Ovary (tissue), 9 donors: Measurements from ENCODE around the gene RHOU. TPM values are rescaled to one million over a fixed set of nuclear protein-coding genes. Genes with fewer than 3 reads are reported as not detected.

Experiments used
- DNase-seq, 5 donors: peaks; one replicate each; pipeline ENCODE4 v3.0.0-alpha.2; 2019 to 2020
- H3K27ac ChIP-seq, 2 donors: fragments of 200-600 bp; one replicate each; pipeline versions ENCODE4 v1.5.1 to v1.8.0; 2019 to 2022
- H3K27me3 ChIP-seq: fragments of 200-600 bp; one replicate; pipeline ENCODE4 v1.8.0; 2022
- H3K36me3 ChIP-seq: fragments of 200-600 bp; sonication (generic); one replicate; pipeline ENCODE4 v1.5.1; 2019
- H3K4me1 ChIP-seq: one replicate; pipeline ENCODE4 v1.8.1; 2013; ENCODE audit warnings: mild to moderate bottlenecking, moderate library complexity; ENCODE audit not compliant: insufficient read depth
- H3K4me3 ChIP-seq: fragments of 200-600 bp; sonication (generic); one replicate; pipeline ENCODE4 v1.5.1; 2017
- H3K9me3 ChIP-seq, 2 donors: fragments of 200-600 bp in 1 of 2; sonication (generic) in 1 of 2; one replicate each; pipeline versions ENCODE4 v1.5.1 to v1.8.1; 2013 to 2019; ENCODE audit warnings: mild to moderate bottlenecking in 1 of 2, moderate library complexity in 1 of 2
- EP300 ChIP-seq: sonication (generic); formaldehyde crosslinking; IDR thresholded peaks from one replicate; pipeline ENCODE4 v1.6.1; 2017; ENCODE audit warnings: antibody characterized with exemption
- POLR2A ChIP-seq: fragments of 450-650 bp; IDR thresholded peaks from one replicate; pipeline ENCODE4 v1.6.1; 2017; ENCODE audit warnings: antibody characterized with exemption, mild to moderate bottlenecking, moderate library complexity
- WGBS, 3 donors: extraction: QIAGEN DNeasy Blood & Tissue Kit in 1 of 3; methylation state at CpG; one replicate each; pipeline versions ENCODE4 v1.1.5 to v1.1.7; 2013 to 2017; 5-methylcytosine and 5-hydroxymethylcytosine counted together
- intact Hi-C, 4 donors: fragments of 100-400 bp; cut with DNase I; formaldehyde crosslinking; loops; one replicate each; pipeline versions ENCODE4 v1.11.0 to v1.15.1; 2022 to 2023
- polyA plus RNA-seq, 2 donors: library from polyadenylated mRNA; stranded (reverse); fragments of 200-250 nt in 1 of 2; fragments of 350-450 nt in 1 of 2; fragmentation: Illumina TruSeq in 1 of 2; extraction: RNeasy Lipid Tissue Mini Kit (QIAGEN cat#74804) in 1 of 2; gene quantifications; one replicate each; pipeline ENCODE4 v1.2.3, GENCODE V29; 2013 to 2014
- total RNA-seq, 7 donors: library from RNA; depleted of rRNA in 2 of 7; stranded (reverse); fragments of >200 nt in 2 of 7; fragmentation: NEBNext Ultra II Directional in 3 of 7; extraction: Animal tissue kit (Norgen Biotek cat#: 25700) in 3 of 7; gene quantifications; one replicate each; pipeline versions ENCODE4 v1.1.0 to v1.2.4, GENCODE V29; 2016 to 2023
- TF ChIP-seq, protein P1 (sequence below), 3 donors: fragments of 450-650 bp in 2 of 3; fragments of 200-600 bp in 1 of 3; IDR thresholded peaks; one replicate each; pipeline versions ENCODE4 v1.5.1 to v1.8.0; 2016 to 2022; ENCODE audit warnings: antibody characterized with exemption in 3 of 3, mild to moderate bottlenecking in 1 of 3
- donor health status: DM: no; HTN: no; CAD: no; lungs with moderate emphysema.
- donor health status: DM: no; HTN: no; CAD: no.
- donor health status: Bipolar disorder and iron deficiency.
- donor health status: DM: yes; HTN: yes; CAD: no.
- donor health status: DM: no; HTN: no; CAD: no.
- donor health status: DM: yes; HTN: yes; CAD: no.

Gene RHOU
- total and polyA plus RNA-seq, 9 donors: 20.5 to 131 (median 37.8) TPM

GRCh38 chr1:228781809-228782661 is 46.8 kb downstream of the RHOU start:
- intact Hi-C loops: no loop called here
- DNase-seq: no peak
- no peak overlapping the region for H3K4me3 ChIP-seq
- no peaks in the 10 kb centered on the region for H3K27me3 ChIP-seq
- H3K27ac ChIP-seq: no peak overlapping the region
- no peaks in the 10 kb centered on the region for H3K4me1 ChIP-seq
- no peaks in the 10 kb centered on the region for H3K36me3 ChIP-seq
- whole genome bisulfite sequencing, 3 donors: 57 to 72% (median 60%) methylated on average over 10 of the region's 10 CpGs
- no peaks in the 10 kb centered on the region for H3K9me3 ChIP-seq
- TF ChIP-seq POLR2A (no peak), EP300 (no peak)
- TF ChIP-seq, protein P1, sequence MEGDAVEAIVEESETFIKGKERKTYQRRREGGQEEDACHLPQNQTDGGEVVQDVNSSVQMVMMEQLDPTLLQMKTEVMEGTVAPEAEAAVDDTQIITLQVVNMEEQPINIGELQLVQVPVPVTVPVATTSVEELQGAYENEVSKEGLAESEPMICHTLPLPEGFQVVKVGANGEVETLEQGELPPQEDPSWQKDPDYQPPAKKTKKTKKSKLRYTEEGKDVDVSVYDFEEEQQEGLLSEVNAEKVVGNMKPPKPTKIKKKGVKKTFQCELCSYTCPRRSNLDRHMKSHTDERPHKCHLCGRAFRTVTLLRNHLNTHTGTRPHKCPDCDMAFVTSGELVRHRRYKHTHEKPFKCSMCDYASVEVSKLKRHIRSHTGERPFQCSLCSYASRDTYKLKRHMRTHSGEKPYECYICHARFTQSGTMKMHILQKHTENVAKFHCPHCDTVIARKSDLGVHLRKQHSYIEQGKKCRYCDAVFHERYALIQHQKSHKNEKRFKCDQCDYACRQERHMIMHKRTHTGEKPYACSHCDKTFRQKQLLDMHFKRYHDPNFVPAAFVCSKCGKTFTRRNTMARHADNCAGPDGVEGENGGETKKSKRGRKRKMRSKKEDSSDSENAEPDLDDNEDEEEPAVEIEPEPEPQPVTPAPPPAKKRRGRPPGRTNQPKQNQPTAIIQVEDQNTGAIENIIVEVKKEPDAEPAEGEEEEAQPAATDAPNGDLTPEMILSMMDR (IDR thresholded peaks at IDR 0.05): no peak

DNA sequence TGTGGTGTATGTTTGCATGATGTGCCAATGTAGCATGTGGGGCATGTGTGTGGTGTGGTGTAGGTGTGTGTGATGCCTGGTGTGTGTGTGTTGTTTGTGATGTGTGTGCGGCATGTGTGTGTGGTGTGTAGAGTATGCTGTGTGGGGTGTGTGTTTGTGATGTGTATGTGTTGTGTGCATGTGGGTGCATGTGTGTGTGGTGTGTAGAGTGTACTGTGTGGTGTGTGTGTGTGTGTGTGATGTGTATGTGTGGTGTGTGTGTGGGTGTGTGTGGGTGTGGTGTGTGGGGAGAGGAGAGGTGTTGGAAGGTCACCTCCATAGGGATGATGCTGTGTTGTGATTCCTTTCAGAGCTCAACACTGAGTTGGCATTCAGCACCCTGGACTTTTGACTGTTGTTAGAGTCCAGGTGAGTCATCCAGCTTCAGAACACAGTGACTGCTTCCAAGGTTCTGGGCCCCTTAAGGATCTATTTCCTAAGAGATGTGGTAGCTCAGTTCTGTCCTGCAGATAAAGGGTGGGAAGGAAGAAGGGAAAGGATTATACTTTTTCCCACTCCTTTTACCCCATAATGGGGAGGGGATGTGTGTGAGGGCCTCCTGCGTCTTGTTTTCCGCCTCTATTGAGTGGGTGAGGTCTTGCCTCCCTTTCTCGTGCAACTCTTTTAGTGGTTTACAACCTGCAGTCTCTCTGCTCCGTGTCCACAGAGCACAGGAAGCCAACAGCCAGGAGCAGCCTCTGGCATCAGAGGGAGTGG is 47.6 kb downstream of the RHOU start:
- H3K36me3 ChIP-seq: no peaks in the 10 kb centered on the region
- H3K27ac ChIP-seq: no peak overlapping the region
- no peaks in the 10 kb centered on the region for H3K9me3 ChIP-seq
- TF ChIP-seq EP300 (no peak), POLR2A (no peak)
- TF ChIP-seq, protein P1 (IDR thresholded peaks at IDR 0.05): no peak
- H3K27me3 ChIP-seq: no peaks in the 10 kb centered on the region
- 81 to 91% (median 82%) methylated on average over 5 of the region's 5 CpGs for WGBS, 3 donors
- no peak overlapping the region for H3K4me3 ChIP-seq
- no peak for DNase-seq
- H3K4me1 ChIP-seq: no peaks in the 10 kb centered on the region
- intact Hi-C loops: no loop called here

GRCh38 chr1:228783418-228784040 is 48.2 kb downstream of the RHOU start:
- 90 to 93% (median 92%) methylated on average over 11 of the region's 11 CpGs for WGBS, 3 donors
- TF ChIP-seq POLR2A (no peak), EP300 (no peak)
- TF ChIP-seq, protein P1 (IDR thresholded peaks at IDR 0.05): no peak
- no peaks in the 10 kb centered on the region for H3K27me3 ChIP-seq
- H3K27ac ChIP-seq: no peak overlapping the region
- no peaks in the 10 kb centered on the region for H3K36me3 ChIP-seq
- H3K9me3 ChIP-seq: no peaks in the 10 kb centered on the region
- DNase-seq: no peak
- intact Hi-C loops: no loop called here
- H3K4me3 ChIP-seq: no peak overlapping the region
- H3K4me1 ChIP-seq: no peaks in the 10 kb centered on the region

DNA sequence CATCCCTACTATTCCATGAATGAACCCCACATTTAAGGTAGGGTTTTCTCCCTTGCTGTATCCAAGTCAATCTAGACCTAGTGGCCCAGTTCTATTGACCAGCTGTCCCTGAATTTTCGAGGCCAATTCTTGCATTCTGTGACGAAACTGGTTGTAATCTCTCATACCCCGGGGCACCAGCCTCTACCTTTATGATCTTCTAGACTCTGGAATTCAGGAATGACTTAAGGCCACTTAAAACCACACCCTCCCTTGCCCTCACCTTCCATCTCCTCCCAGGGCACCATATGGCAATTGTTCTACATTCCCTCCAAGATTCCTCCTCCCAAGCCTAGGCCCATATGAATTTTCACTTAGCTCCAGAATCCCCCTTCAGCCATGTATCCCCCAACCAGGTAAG is 48.9 kb downstream of the RHOU start:
- no peaks in the 10 kb centered on the region for H3K9me3 ChIP-seq
- 91 to 97% (median 96%) methylated on average over 3 of the region's 3 CpGs for WGBS, 3 donors
- TF ChIP-seq EP300: no peak
- TF ChIP-seq POLR2A: no peak
- no peaks in the 10 kb centered on the region for H3K36me3 ChIP-seq
- intact Hi-C loops: no loop called here
- no peak for DNase-seq
- no peak overlapping the region for H3K4me3 ChIP-seq
- H3K4me1 ChIP-seq: no peaks in the 10 kb centered on the region
- H3K27ac ChIP-seq: no peak overlapping the region
- no peaks in the 10 kb centered on the region for H3K27me3 ChIP-seq
